ENCODE data around the gene TAF6L. TPM values are rescaled to one million over a fixed set of nuclear protein-coding genes. Genes with fewer than 3 reads are reported as not detected.
"Not testable (repeated sequence)": the region's sequence is repeated elsewhere in the genome, so short reads cannot be mapped to it uniquely, and the experiment has no call there.

TAF6L gene
- total RNA-seq, 1 donor from 2014 or later, result 51.7 TPM

- Histone ChIP-seq H3K36me3 (peaks cover 0 to 14% of the 10 kb centered on the region in 2 donors), H3K9me3 (no peaks in the 10 kb centered on the region), H3K27me3 (no peaks in the 10 kb centered on the region), H3K4me3 (peak overlapping the region; percentile 65 to 72), H3K4me1 (peaks cover 11 to 15% of the 10 kb centered on the region in 2 donors), H3K27ac (peak overlapping the region; percentile 86)
- intact Hi-C loops (cut with DNase I), result loop anchor here (1.0 kb wide), 1 partner anchor 25 kb away; the partner anchor contains the start of gene TTC9C
- no peak for DNase-seq (ENCODE audit: low spot score in 2 of 2)
- TF ChIP-seq CTCF (IDR thresholded peaks at IDR 0.05), result no peak
These were observed 18.0 kb upstream of the TAF6L start for GRCh38 chr11:62752994-62753735.

- no peak for TF ChIP-seq CTCF (IDR thresholded peaks at IDR 0.05)
- intact Hi-C loops (cut with DNase I), result loop anchor here (1.0 kb wide), 1 partner anchor 26 kb away; the partner anchor contains the start of gene TTC9C
- Histone ChIP-seq H3K27me3 (no peaks in the 10 kb centered on the region), H3K4me1 (peaks cover 11 to 15% of the 10 kb centered on the region in 2 donors), H3K36me3 (peaks cover 0 to 14% of the 10 kb centered on the region in 2 donors), H3K27ac (peak within 1 kb of the TSS; percentile 86), H3K9me3 (no peaks in the 10 kb centered on the region), H3K4me3 (peak within 1 kb of the TSS; percentile 65 to 72)
- peak; percentile 94 to 99 for DNase-seq (ENCODE audit: low spot score in 2 of 2)
These were observed 17.2 kb upstream of the TAF6L start, which contains the start of gene ZBTB3 for GRCh38 chr11:62753736-62754603. TSS of gene ZBTB3 (minus strand) at chr11:62754160. CDS start at chr11:62753664, 496 bp downstream.

GRCh38 chr11:62755086-62755615 is 16.0 kb upstream of the TAF6L start:
- TF ChIP-seq CTCF (IDR thresholded peaks at IDR 0.05), result no peak
- Histone ChIP-seq H3K27me3 (no peaks in the 10 kb centered on the region), H3K9me3 (no peaks in the 10 kb centered on the region), H3K4me1 (peaks cover 11 to 15% of the 10 kb centered on the region in 2 donors), H3K36me3 (peaks cover 0 to 14% of the 10 kb centered on the region in 2 donors), H3K4me3 (no peak overlapping the region), H3K27ac (no peak overlapping the region)
- DNase-seq (ENCODE audit: low spot score in 2 of 2), result no peak
- intact Hi-C loops (cut with DNase I), result no loop called here

GRCh38 chr11:62757846-62758788 is 13.1 kb upstream of the TAF6L start:
- Histone ChIP-seq H3K27ac (no peak overlapping the region), H3K36me3 (no peaks in the 10 kb centered on the region), H3K4me3 (no peak overlapping the region), H3K9me3 (no peaks in the 10 kb centered on the region), H3K27me3 (no peaks in the 10 kb centered on the region), H3K4me1 (peaks cover 14% of the 10 kb centered on the region in 2 donors)
- intact Hi-C loops (cut with DNase I), result no loop called here
- DNase-seq (ENCODE audit: low spot score in 2 of 2), result no peak
- no peak for TF ChIP-seq CTCF (IDR thresholded peaks at IDR 0.05)

- intact Hi-C loops (cut with DNase I), result loop anchor here (1.0 to 2.0 kb wide), 2 partner anchors 10 to 54 kb away; partner anchors contain the start of genes BSCL2, GNG3 and TAF6L
These were observed 10.3 kb upstream of the TAF6L start for GRCh38 chr11:62760867-62761227.

More at GRCh38 chr11:62760867-62761227, 10.3 kb upstream of the TAF6L start:
- not testable (repeated sequence) for H3K9me3 ChIP-seq; H3K27me3 ChIP-seq; DNase-seq (ENCODE audit: low spot score in 2 of 2)
- H3K4me3 ChIP-seq, result peak overlapping the region; percentile 90 to 93
- H3K36me3 ChIP-seq, result peaks cover 5 to 14% of the 10 kb centered on the region in 2 donors
- peaks cover 6 to 13% of the 10 kb centered on the region in 2 donors for H3K4me1 ChIP-seq
- H3K27ac ChIP-seq, result peak overlapping the region; percentile 80 to 83

Data from ascending aorta (tissue), 2 donors.